B cell (primary cell): ENCODE data around the gene B4GALNT4. TPM values are rescaled to one million over a fixed set of nuclear protein-coding genes. Genes with fewer than 3 reads are reported as not detected.

Experiments
- ATAC-seq: fragments of 200-7000 bp; cut with Tn5 transposase; one replicate; pipeline ENCODE4 v1.10.0; 2021; ENCODE audit warnings: low read depth, mild to moderate bottlenecking, moderate number of reproducible peaks, moderate library complexity
- CTCF ChIA-PET: fragments of 350-600 bp; sonication (Branson Sonifier 250); formaldehyde crosslinking; loops from one replicate; lab custom pipeline; 2021; ENCODE audit warnings: antibody characterized with exemption, inconsistent platforms; lab: Charles Lee
- POLR2A ChIA-PET: fragments of 350-600 bp; sonication (Branson Sonifier 250); formaldehyde crosslinking; loops from one replicate; lab custom pipeline; 2021; ENCODE audit warnings: antibody characterized with exemption; lab: Charles Lee
- DNase-seq: peaks from one replicate; pipeline ENCODE4 v3.0.0; 2013
- H2AFZ ChIP-seq: 2 replicates; pipeline ENCODE4 v1.6.1; 2012; ENCODE audit warnings: mild to moderate bottlenecking, low read depth, low read length; ENCODE audit not compliant: insufficient read depth, poor library complexity, severe bottlenecking
- H3K27ac ChIP-seq, 2 donors: 1 replicate in 1 of 2; 2 replicates in 1 of 2; pipeline ENCODE4 v1.5.1; 2012 to 2013; ENCODE audit warnings: low read length in 2 of 2, mild to moderate bottlenecking in 2 of 2, moderate library complexity in 1 of 2
- H3K27me3 ChIP-seq, 4 experiments: fragments of 200-600 bp in 1 of 4; sonication (generic) in 1 of 4; replicated peaks in 1 of 4; 1 replicate in 2 of 4; 2 replicates in 2 of 4; pipeline versions ENCODE4 v1.6.1 to v1.7.0; 2013 to 2016; ENCODE audit warnings: low read length in 3 of 4, mild to moderate bottlenecking in 2 of 4, mixed read lengths in 1 of 4, moderate library complexity in 1 of 4; ENCODE audit not compliant: insufficient read depth in 4 of 4, control insufficient read depth in 3 of 4; ENCODE audit errors: control extremely low read depth in 1 of 4
- H3K36me3 ChIP-seq, 2 experiments: replicated peaks in 1 of 2; 1 replicate in 1 of 2; 2 replicates in 1 of 2; pipeline versions ENCODE4 v1.6.1 to v1.7.1; 2013; ENCODE audit warnings: low read length in 1 of 2; ENCODE audit not compliant: insufficient read depth in 2 of 2, control insufficient read depth in 1 of 2; ENCODE audit errors: control extremely low read depth in 1 of 2, extremely low read depth in 1 of 2
- H3K4me1 ChIP-seq, 2 donors: fragments of 200-600 bp in 1 of 2; sonication (generic) in 1 of 2; 1 replicate in 1 of 2; 2 replicates in 1 of 2; pipeline versions ENCODE4 v1.5.1 to v1.6.1; 2013 to 2017; ENCODE audit warnings: low read length in 2 of 2; ENCODE audit not compliant: control insufficient read depth in 2 of 2, insufficient read depth in 2 of 2
- H3K4me2 ChIP-seq: replicated peaks from 2 replicates; pipeline ENCODE3; 2012; ENCODE audit warnings: mild to moderate bottlenecking, low read depth, low read length; ENCODE audit not compliant: poor library complexity, severe bottlenecking
- H3K4me3 ChIP-seq, 5 experiments: fragments of 200-600 bp in 1 of 5; sonication (generic) in 1 of 5; 1 replicate in 3 of 5; 2 replicates in 2 of 5; pipeline versions ENCODE4 v1.5.1 to v1.7.0; 2011 to 2016; ENCODE audit warnings: low read length in 4 of 5, mild to moderate bottlenecking in 4 of 5, low read depth in 2 of 5, control low read depth in 1 of 5, moderate library complexity in 1 of 5; ENCODE audit not compliant: insufficient read depth in 1 of 5; ENCODE audit errors: control extremely low read depth in 1 of 5, extremely low read depth in 1 of 5
- H3K79me2 ChIP-seq: fragments of 200-600 bp; sonication (generic); one replicate; pipeline ENCODE4 v1.6.0; 2016; ENCODE audit warnings: low read length; ENCODE audit not compliant: control insufficient read depth, insufficient read depth
- H3K9ac ChIP-seq: fragments of 200-600 bp; sonication (generic); 2 replicates; pipeline ENCODE4 v1.6.1; 2017; ENCODE audit warnings: mild to moderate bottlenecking, low read length, moderate library complexity
- H3K9me3 ChIP-seq, 3 donors: one replicate each; pipeline versions ENCODE4 v1.6.1 to v1.7.1; 2013; ENCODE audit warnings: low read length in 2 of 3; ENCODE audit not compliant: control insufficient read depth in 2 of 3, insufficient read depth in 1 of 3; ENCODE audit errors: control extremely low read depth in 1 of 3
- H4K20me1 ChIP-seq: 2 replicates; pipeline ENCODE4 v1.6.0; 2012; ENCODE audit warnings: mild to moderate bottlenecking, low read length; ENCODE audit not compliant: insufficient read depth, control insufficient read depth, poor library complexity, severe bottlenecking
- H3K27ac Mint-ChIP-seq: one replicate; pipeline ENCODE4 v1.8.0; 2021; ENCODE audit warnings: mixed read lengths
- H3K27me3 Mint-ChIP-seq: one replicate; pipeline ENCODE4 v1.8.0; 2021; ENCODE audit warnings: mixed read lengths
- H3K4me1 Mint-ChIP-seq: one replicate; pipeline ENCODE4 v1.8.0; 2021; ENCODE audit warnings: mixed read lengths
- H3K4me3 Mint-ChIP-seq: one replicate; pipeline ENCODE4 v1.8.0; 2021; ENCODE audit warnings: mixed read lengths
- H3K9me3 Mint-ChIP-seq: one replicate; pipeline ENCODE4 v1.8.0; 2022; ENCODE audit warnings: mixed read lengths; ENCODE audit not compliant: insufficient read depth
- EZH2 ChIP-seq: IDR thresholded peaks from 2 replicates; pipeline ENCODE4 v1.6.1; 2012; ENCODE audit warnings: borderline replicate concordance, low read depth, mild to moderate bottlenecking, moderate library complexity, low read length; ENCODE audit not compliant: insufficient read depth, poor library complexity, severe bottlenecking
- whole genome bisulfite sequencing: methylation state at CpG from one replicate; pipeline ENCODE4 v1.1.5; 2013; ENCODE audit warnings: missing lambda C conversion rate; ENCODE audit not compliant: insufficient coverage; 5-methylcytosine and 5-hydroxymethylcytosine counted together
- intact Hi-C: fragments of 100-400 bp; cut with micrococcal nuclease; formaldehyde crosslinking; loops from one replicate; pipeline ENCODE4 v1.10.0; 2022
- polyA plus RNA-seq: library from polyadenylated mRNA; depleted of rRNA; stranded (reverse); fragments of >200 nt; gene quantifications from 2 replicates; pipeline ENCODE4 v1.2.3, GENCODE V29; 2012
- total RNA-seq, 2 donors: library from RNA; stranded (reverse); fragments of 120-200 nt in 1 of 2; gene quantifications; 1 replicate in 1 of 2; 2 replicates in 1 of 2; pipeline versions ENCODE4 v1.2.3 to v1.2.4, GENCODE V29; 2013 to 2022
- TF ChIP-seq, protein P1 (sequence below): fragments of 200-600 bp; IDR thresholded peaks from one replicate; pipeline ENCODE4 v1.8.0; 2022; ENCODE audit warnings: antibody characterized with exemption, mild to moderate bottlenecking

Gene B4GALNT4
- total and polyA plus RNA-seq, 2 donors (not counting 1 experiment from before 2014, with no cell fraction given) = not detected

DNA sequence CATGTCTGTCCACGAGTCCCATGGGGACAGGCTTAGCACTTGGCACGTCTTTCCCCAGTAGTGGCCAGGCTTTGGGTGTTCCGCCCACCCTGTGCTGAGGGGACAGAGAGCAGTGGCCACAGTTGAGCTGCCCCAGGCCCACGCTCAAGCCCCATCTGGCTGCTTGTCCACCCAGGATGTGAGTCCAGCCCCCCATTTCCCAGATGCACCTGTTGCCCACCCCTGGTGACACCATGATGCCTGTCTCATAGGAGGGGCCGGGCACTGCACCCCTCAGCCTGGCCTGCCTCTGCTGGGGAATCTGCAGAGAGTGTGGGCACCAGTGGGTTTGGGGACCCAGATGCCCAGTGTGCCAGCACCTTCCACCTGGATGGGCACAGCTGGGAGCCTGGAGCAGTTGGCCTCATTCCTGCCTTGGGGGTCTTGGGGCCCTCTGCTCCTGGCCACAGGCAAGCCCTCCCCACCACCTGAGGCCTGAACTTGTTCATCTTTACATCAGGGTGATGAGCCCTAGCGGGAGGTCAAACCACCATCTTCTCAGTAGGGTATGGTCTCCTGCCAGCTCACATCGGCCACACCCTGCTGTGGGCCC lies 39.8 kb downstream of the B4GALNT4 start:
- CTCF ChIA-PET = no interaction called here
- intact Hi-C loops = no loop called here
- Mint-ChIP-seq H3K4me1 (peaks cover 7% of the 10 kb centered on the region), H3K27ac (no peak overlapping the region), H3K27me3 (no peaks in the 10 kb centered on the region), H3K4me3 (no peak overlapping the region), H3K9me3 (no peaks in the 10 kb centered on the region)
- Histone ChIP-seq H3K27ac (no peak overlapping the region), H3K27me3 (peaks cover 0 to 5% (median 0%) of the 10 kb centered on the region in 4 experiments), H3K4me2 (no peak overlapping the region), H3K9ac (no peak overlapping the region), H2AFZ (no peak overlapping the region), H3K4me1 (peaks cover 10 to 32% of the 10 kb centered on the region in 2 donors), H3K4me3 (no peak overlapping the region), H3K9me3 (peaks cover 0 to 6% (median 0%) of the 10 kb centered on the region in 3 donors), H3K36me3 (no peaks in the 10 kb centered on the region), H3K79me2 (peaks cover 6% of the 10 kb centered on the region), H4K20me1 (peaks cover 10% of the 10 kb centered on the region)
- DNase-seq (peak; percentile 39), ATAC-seq (no peak)
- POLR2A ChIA-PET = no interaction called here
- WGBS = 90% methylated on average over 7 of the region's 7 CpGs
- TF ChIP-seq EZH2 = no peak
- TF ChIP-seq, protein P1, sequence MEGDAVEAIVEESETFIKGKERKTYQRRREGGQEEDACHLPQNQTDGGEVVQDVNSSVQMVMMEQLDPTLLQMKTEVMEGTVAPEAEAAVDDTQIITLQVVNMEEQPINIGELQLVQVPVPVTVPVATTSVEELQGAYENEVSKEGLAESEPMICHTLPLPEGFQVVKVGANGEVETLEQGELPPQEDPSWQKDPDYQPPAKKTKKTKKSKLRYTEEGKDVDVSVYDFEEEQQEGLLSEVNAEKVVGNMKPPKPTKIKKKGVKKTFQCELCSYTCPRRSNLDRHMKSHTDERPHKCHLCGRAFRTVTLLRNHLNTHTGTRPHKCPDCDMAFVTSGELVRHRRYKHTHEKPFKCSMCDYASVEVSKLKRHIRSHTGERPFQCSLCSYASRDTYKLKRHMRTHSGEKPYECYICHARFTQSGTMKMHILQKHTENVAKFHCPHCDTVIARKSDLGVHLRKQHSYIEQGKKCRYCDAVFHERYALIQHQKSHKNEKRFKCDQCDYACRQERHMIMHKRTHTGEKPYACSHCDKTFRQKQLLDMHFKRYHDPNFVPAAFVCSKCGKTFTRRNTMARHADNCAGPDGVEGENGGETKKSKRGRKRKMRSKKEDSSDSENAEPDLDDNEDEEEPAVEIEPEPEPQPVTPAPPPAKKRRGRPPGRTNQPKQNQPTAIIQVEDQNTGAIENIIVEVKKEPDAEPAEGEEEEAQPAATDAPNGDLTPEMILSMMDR = no peak
